ENCODE data around the gene GABBR2.

Gene GABBR2

DNA sequence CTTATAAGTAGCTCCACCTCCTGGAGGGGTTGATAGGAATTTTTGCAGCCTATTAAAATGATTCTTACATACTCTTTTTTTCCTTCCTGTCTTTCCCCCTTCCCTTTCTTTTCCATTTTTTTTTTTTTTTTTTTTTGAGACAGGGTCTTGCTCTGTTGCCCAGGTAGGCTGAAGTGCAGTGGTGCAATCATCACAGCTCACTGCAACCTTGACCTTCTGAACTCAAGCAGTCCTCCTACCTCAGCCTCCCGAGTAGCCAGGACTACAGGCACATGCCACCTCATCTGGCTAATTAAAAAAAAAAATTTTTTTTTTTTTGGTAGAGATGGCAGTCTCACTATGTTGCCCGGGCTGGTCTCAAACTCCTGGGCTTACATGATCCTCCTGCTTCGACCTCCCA is 448.9 kb downstream of the GABBR2 start:
- Histone ChIP-seq H3K4me3 (ENCODE audit: low read depth in 1 of 2, low read length in 2 of 2) (no peak overlapping the region), H3K9ac (ENCODE audit: low read length) (no peak overlapping the region), H3K36me3 (ENCODE audit: insufficient read depth, low read length) (no peaks in the 10 kb centered on the region), H3K27me3 (ENCODE audit: control insufficient read depth in 1 of 2, insufficient read depth in 2 of 2, low read length in 2 of 2) (no peaks in the 10 kb centered on the region), H3K4me1 (ENCODE audit: insufficient read depth, low read length) (peaks cover 8% of the 10 kb centered on the region), H3K27ac (ENCODE audit: low read depth, low read length) (no peak overlapping the region), H3K9me3 (ENCODE audit: low read length) (no peaks in the 10 kb centered on the region)

DNA sequence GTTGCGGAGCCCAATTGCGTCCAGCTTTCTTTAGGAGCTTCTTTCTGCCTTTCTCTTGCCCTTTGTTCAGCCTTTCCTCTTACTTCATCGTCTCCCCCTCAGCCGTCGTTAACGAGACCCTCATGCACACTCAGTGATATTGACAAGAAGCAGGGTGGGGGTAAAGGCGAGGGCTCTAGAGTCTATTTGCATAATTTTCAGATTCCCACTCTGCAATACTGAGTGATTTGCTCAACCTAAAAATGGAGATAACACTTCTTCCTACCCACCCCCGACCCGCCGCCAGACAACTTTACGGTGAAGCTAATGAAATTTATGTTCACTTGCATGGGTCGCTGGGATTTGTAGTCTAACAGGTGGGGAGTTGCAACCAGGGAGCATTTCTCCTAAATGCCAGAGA is 452.0 kb downstream of the GABBR2 start:
- H3K27ac ChIP-seq (ENCODE audit: low read depth, low read length) = peak overlapping the region; percentile 97
- peak overlapping the region; percentile 81 to 93 for H3K4me3 ChIP-seq (ENCODE audit: low read depth in 1 of 2, low read length in 2 of 2)
- H3K9ac ChIP-seq (ENCODE audit: low read length) = peak overlapping the region; percentile 58
- peaks cover 3% of the 10 kb centered on the region for H3K36me3 ChIP-seq (ENCODE audit: insufficient read depth, low read length)
- H3K27me3 ChIP-seq (ENCODE audit: control insufficient read depth in 1 of 2, insufficient read depth in 2 of 2, low read length in 2 of 2) = no peaks in the 10 kb centered on the region
- H3K9me3 ChIP-seq (ENCODE audit: low read length) = no peaks in the 10 kb centered on the region
- peaks cover 16% of the 10 kb centered on the region for H3K4me1 ChIP-seq (ENCODE audit: insufficient read depth, low read length)

DNA sequence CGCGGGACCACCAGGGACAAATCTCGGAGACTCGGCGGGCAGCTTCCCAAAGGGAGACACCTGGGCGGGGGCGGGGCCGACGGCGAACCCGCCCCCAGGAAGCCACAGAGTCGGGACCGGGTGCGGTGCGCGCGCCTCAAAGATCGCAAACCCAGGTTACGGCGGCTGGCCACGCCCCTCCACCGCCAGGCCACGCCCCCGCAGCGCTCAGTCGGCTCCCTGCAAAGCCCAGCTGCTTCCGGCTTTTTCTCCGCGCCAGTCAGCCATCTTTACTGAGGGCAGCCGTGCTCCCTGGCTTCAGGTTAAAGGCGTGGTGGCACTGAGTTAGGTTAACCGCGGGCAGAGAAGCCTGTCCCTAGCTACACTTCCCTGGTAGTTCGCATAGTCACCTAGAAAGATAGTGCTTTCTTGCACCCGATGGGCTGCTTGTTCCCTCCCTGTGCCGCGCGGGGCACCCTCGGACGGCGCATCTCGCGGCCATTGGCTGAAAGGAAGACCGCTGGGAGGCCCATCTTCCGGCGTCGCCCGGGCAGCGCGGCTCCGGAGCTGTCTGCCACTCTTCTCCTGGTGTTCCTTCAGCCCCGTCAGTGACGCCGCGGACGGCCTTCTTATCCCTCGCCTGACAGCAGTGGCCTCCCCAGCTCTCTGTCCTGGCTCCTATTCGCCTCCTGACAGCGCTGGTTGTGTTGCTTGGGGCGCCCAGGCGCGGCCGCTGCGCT is 453.0 kb downstream of the GABBR2 start, which contains the start of gene TBC1D2:
Gene TBC1D2, minus strand, starts transcription at position 72 of the 719 bp plus-strand sequence. CDS start 108 bp downstream, outside the sequence.
- no peaks in the 10 kb centered on the region for H3K9me3 ChIP-seq (ENCODE audit: low read length)
- H3K36me3 ChIP-seq (ENCODE audit: insufficient read depth, low read length) = peaks cover 3% of the 10 kb centered on the region
- peak within 1 kb of the TSS; percentile 75 for H3K9ac ChIP-seq (ENCODE audit: low read length)
- peak within 1 kb of the TSS; percentile 97 for H3K27ac ChIP-seq (ENCODE audit: low read depth, low read length)
- no peaks in the 10 kb centered on the region for H3K27me3 ChIP-seq (ENCODE audit: control insufficient read depth in 1 of 2, insufficient read depth in 2 of 2, low read length in 2 of 2)
- H3K4me3 ChIP-seq (ENCODE audit: low read depth in 1 of 2, low read length in 2 of 2) = peak within 1 kb of the TSS; percentile 81 to 93
- peaks cover 16% of the 10 kb centered on the region for H3K4me1 ChIP-seq (ENCODE audit: insufficient read depth, low read length)

DNA sequence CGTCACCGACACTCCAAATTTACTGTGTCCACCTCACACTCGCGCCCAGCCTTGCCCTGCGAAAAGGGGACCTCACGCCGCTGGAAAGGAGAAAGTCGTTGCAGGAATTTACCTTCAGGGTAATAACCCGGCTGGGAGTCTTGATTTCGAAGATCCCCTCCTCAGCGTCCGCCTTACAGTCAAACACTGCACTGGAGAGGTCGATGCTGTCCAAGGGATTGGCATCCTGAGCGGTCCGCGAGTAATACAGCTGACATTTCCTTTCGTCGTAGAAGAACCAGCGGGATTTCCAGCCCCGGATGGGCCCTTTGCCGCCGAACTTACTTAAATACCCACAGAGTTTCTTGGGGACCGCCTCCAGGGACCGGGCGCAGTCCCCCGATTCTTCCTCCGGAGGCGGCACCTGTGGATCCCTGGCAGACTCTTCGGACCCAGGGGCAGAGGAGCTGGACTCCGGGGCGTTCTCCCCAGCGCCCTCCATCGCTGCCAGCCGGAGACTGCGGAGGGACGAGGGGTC is 453.6 kb downstream of the GABBR2 start:
- no peaks in the 10 kb centered on the region for H3K9me3 ChIP-seq (ENCODE audit: low read length)
- H3K27ac ChIP-seq (ENCODE audit: low read depth, low read length) = peak overlapping the region; percentile 97
- H3K27me3 ChIP-seq (ENCODE audit: control insufficient read depth in 1 of 2, insufficient read depth in 2 of 2, low read length in 2 of 2) = no peaks in the 10 kb centered on the region
- peak overlapping the region; percentile 81 to 93 for H3K4me3 ChIP-seq (ENCODE audit: low read depth in 1 of 2, low read length in 2 of 2)
- H3K9ac ChIP-seq (ENCODE audit: low read length) = peak overlapping the region; percentile 75
- H3K36me3 ChIP-seq (ENCODE audit: insufficient read depth, low read length) = peaks cover 3% of the 10 kb centered on the region
- peaks cover 16% of the 10 kb centered on the region for H3K4me1 ChIP-seq (ENCODE audit: insufficient read depth, low read length)

DNA sequence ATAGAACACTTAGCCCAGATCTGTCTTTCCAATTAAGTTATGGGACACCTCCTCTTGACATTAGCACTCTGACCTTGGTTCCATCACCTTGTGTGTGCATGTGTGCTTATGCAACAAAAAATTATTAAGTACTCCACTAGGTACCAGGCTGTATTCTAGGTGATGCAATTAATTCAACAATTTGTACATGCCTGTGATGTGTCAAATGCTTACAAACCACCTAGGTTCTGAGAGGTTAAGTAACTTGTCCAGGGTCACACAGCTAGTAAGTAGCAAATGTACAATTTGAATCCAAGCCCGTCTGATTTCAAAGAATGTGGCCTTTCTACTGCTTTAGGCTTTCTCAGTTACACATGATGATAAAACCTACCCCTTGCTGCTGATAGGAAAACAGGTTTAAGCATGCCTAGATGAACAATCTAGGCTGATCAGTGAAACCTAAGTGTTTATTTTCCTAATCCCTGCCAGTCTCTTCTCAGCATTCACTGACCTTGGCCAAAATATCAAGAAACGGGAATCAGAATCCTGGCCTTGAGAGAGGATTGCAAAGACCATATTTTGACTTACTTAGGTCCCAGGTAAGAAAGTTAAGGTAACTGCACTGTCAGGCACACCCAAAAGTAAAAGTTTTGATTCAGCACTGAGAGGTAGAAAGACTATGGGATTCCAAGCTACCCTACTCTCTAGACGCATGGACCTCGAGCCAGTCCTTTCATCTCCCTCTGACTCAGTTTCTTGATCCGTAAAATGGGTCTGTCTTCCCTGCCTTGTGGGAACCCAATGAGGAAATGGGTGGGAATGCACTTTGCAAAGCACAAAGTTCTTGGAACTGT is 454.3 kb downstream of the GABBR2 start:
- H3K4me1 ChIP-seq (ENCODE audit: insufficient read depth, low read length) = peaks cover 16% of the 10 kb centered on the region
- peak overlapping the region; percentile 75 for H3K9ac ChIP-seq (ENCODE audit: low read length)
- H3K27ac ChIP-seq (ENCODE audit: low read depth, low read length) = peak overlapping the region; percentile 97
- peaks cover 3% of the 10 kb centered on the region for H3K36me3 ChIP-seq (ENCODE audit: insufficient read depth, low read length)
- no peaks in the 10 kb centered on the region for H3K27me3 ChIP-seq (ENCODE audit: control insufficient read depth in 1 of 2, insufficient read depth in 2 of 2, low read length in 2 of 2)
- peak overlapping the region; percentile 81 to 93 for H3K4me3 ChIP-seq (ENCODE audit: low read depth in 1 of 2, low read length in 2 of 2)
- H3K9me3 ChIP-seq (ENCODE audit: low read length) = no peaks in the 10 kb centered on the region

DNA sequence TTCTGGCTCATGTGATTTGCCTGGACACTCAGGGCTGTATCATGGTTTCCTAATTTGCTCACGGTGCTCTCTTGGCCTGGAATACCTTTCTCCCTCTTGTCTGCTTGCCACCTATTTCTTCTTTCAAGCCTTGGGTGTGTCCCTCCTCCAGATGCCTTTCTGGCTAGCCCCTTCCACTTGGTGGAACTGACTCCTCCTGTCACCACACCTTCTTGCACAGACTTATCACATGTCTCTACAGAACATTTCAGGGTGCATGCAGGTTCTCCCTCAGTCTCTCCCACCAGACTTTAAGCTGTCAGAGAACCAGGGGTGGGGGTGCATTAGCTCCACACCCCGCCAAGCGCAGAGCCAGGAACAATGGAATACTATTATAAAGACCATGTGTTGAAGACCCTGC is 455.2 kb downstream of the GABBR2 start:
- Histone ChIP-seq H3K9me3 (ENCODE audit: low read length) (no peaks in the 10 kb centered on the region), H3K27ac (ENCODE audit: low read depth, low read length) (no peak overlapping the region), H3K36me3 (ENCODE audit: insufficient read depth, low read length) (peaks cover 3% of the 10 kb centered on the region), H3K4me3 (ENCODE audit: low read depth in 1 of 2, low read length in 2 of 2) (no peak overlapping the region), H3K9ac (ENCODE audit: low read length) (no peak overlapping the region), H3K27me3 (ENCODE audit: control insufficient read depth in 1 of 2, insufficient read depth in 2 of 2, low read length in 2 of 2) (no peaks in the 10 kb centered on the region), H3K4me1 (ENCODE audit: insufficient read depth, low read length) (peaks cover 16% of the 10 kb centered on the region)

DNA sequence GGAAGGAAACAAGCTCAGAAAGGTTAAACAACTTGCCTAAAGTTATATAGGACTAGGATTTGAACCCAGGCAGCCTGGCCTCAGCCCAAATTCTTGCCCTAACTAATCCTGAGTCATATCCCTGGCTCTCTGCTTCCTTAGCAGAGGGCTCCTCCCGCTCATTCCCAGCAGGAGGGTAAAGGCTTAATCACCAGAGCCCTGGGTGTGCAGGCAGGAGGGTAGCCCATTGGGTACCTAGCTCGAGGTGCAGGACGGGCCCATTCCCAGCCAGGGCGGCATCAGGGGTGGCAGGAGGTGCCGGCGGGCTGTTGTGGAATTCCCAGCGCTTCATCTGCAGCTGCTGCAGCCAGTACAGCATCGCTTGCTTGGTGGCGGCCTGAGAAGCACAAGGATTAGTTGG is 457.2 kb downstream of the GABBR2 start:
- H3K4me1 ChIP-seq (ENCODE audit: insufficient read depth, low read length) = peaks cover 16% of the 10 kb centered on the region

DNA sequence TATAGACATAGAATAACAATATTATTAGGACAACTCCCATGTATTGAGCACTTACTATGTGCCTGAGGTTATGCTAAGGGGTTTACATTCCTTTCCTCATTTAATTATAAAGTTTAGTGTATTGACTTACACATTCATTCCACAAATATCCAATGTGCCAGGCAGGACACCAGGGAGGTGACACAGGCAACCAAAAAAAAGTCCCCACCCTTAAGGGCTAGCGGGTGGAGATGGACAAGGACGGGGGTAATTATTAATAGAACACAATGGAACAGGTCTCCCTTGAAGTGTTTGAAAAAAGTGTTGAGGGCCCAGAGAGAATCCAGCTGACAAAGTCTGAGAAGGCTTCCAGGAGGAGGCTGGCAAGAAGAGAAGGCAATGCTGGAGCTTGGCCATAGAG is 459.0 kb downstream of the GABBR2 start:
- Histone ChIP-seq H3K27ac (ENCODE audit: low read depth, low read length) (no peak overlapping the region), H3K27me3 (ENCODE audit: control insufficient read depth in 1 of 2, insufficient read depth in 2 of 2, low read length in 2 of 2) (no peaks in the 10 kb centered on the region), H3K9me3 (ENCODE audit: low read length) (no peaks in the 10 kb centered on the region), H3K4me1 (ENCODE audit: insufficient read depth, low read length) (peaks cover 12% of the 10 kb centered on the region), H3K4me3 (ENCODE audit: low read depth in 1 of 2, low read length in 2 of 2) (no peak overlapping the region), H3K9ac (ENCODE audit: low read length) (no peak overlapping the region), H3K36me3 (ENCODE audit: insufficient read depth, low read length) (peaks cover 3% of the 10 kb centered on the region)

More for the DNA sequence above, 457.2 kb downstream of the GABBR2 start:
- H3K9ac ChIP-seq (ENCODE audit: low read length) = no peak overlapping the region
- no peaks in the 10 kb centered on the region for H3K9me3 ChIP-seq (ENCODE audit: low read length)
- no peaks in the 10 kb centered on the region for H3K27me3 ChIP-seq (ENCODE audit: control insufficient read depth in 1 of 2, insufficient read depth in 2 of 2, low read length in 2 of 2)
- H3K27ac ChIP-seq (ENCODE audit: low read depth, low read length) = no peak overlapping the region
- peaks cover 3% of the 10 kb centered on the region for H3K36me3 ChIP-seq (ENCODE audit: insufficient read depth, low read length)
- H3K4me3 ChIP-seq (ENCODE audit: low read depth in 1 of 2, low read length in 2 of 2) = no peak overlapping the region

DNA sequence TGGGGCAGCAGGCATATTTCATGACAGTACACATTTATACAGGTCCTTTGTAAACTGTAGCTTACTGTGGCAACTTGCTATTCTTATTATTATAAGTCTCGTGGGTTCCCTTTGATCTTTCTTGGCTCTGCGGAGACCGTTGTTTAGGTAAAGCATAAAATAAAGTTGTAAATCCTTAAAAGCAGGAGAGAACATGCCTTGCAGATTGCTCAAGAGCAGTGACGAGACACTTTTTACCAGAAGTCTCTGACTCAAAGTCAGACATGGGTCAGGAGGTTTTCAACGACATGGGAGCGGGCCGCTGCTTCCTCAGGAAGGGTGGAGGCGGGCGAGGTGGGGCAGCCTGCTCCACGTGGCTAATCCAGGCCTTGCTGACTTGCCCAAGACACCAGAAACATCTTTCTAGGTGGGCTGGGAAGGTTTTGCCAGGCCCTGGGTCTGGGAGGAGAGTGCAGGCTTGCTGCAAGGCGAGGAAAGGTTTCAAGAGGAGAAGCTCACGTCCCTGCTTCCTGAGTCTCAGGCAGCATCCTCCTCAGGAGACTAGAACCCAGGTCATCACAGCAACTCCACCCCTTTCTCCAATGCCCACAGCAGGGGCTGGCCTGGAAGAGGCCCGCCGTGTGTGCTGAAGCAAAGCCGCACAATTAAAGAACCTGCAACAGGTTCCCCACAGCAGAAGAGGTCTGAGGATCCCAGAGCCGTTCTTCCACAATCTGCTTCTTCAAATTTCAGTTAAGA is 459.8 kb downstream of the GABBR2 start:
- H3K27me3 ChIP-seq (ENCODE audit: control insufficient read depth in 1 of 2, insufficient read depth in 2 of 2, low read length in 2 of 2) = no peaks in the 10 kb centered on the region
- no peaks in the 10 kb centered on the region for H3K9me3 ChIP-seq (ENCODE audit: low read length)
- H3K9ac ChIP-seq (ENCODE audit: low read length) = no peak overlapping the region
- H3K4me1 ChIP-seq (ENCODE audit: insufficient read depth, low read length) = peaks cover 4% of the 10 kb centered on the region
- H3K4me3 ChIP-seq (ENCODE audit: low read depth in 1 of 2, low read length in 2 of 2) = no peak overlapping the region
- H3K36me3 ChIP-seq (ENCODE audit: insufficient read depth, low read length) = peaks cover 3% of the 10 kb centered on the region
- H3K27ac ChIP-seq (ENCODE audit: low read depth, low read length) = no peak overlapping the region

DNA sequence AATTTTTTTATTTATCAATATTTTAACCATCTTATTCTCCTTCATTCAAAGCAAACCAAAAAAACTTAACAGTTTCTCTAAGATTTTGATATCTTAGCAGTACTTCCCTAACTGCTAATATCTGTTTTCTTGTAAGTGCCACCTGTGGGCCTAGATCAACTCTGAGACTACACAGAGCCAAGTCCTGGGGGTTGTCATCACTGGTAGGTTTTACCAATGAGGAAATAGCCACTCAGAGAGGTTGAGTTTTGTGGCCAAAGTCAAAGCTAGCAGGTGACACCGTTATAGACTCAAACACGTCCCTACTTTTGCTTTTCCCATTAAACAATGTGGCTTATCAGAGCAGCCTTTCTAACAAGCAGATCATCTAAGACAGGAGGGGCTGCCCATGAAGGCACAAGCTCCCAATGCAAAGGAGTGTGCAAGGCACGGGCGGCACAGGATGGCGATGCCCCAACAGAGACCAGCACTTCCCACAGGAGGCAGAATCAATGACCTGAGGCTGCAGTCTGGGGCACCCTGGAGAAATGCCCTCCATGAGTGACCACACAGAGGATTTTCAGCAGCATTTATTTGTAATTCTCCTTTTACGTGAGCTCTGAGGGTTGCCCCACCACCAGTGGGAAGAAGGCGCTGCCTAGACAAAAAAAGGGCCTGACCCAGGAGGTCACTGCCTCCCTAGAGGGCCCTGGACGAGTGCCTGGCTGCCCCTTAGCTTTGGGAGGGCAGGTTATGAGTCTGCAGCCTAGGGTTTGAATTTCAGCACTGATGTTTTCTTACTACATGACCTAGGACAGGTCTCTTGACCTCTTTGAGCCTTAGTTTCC is 460.7 kb downstream of the GABBR2 start:
- Histone ChIP-seq H3K27me3 (ENCODE audit: control insufficient read depth in 1 of 2, insufficient read depth in 2 of 2, low read length in 2 of 2) (no peaks in the 10 kb centered on the region), H3K36me3 (ENCODE audit: insufficient read depth, low read length) (peaks cover 1% of the 10 kb centered on the region), H3K9ac (ENCODE audit: low read length) (no peak overlapping the region), H3K4me1 (ENCODE audit: insufficient read depth, low read length) (peaks cover 4% of the 10 kb centered on the region), H3K4me3 (ENCODE audit: low read depth in 1 of 2, low read length in 2 of 2) (no peak overlapping the region), H3K27ac (ENCODE audit: low read depth, low read length) (no peak overlapping the region), H3K9me3 (ENCODE audit: low read length) (no peaks in the 10 kb centered on the region)
